ENCODE data around the gene STYXL2. TPM values are rescaled to one million over a fixed set of nuclear protein-coding genes. Genes with fewer than 3 reads are reported as not detected.

Gene STYXL2
- total and polyA plus RNA-seq, 2 of the 8 experiments (the other 6 are each of a cell fraction or from before 2014, with no cell fraction given): 0.09 to 0.22 TPM

GRCh38 chr1:167128261-167129227 lies 34.7 kb downstream of the STYXL2 start:
- Histone ChIP-seq H3K4ac (replicated peaks; ENCODE audit: insufficient read length, low read depth, low read length) (no peak overlapping the region), H3K27ac (ENCODE audit: low read depth, low read length) (no peak overlapping the region), H3K36me3 (ENCODE audit: control insufficient read depth in 2 of 4, insufficient read depth in 4 of 4, low read length in 3 of 4) (no peaks in the 10 kb centered on the region), H4K5ac (ENCODE audit: insufficient read length, low read depth, low read length) (no peak overlapping the region), H3K18ac (ENCODE audit: extremely low read depth, low read length) (no peak overlapping the region), H2BK120ac (replicated peaks; ENCODE audit: low read depth, low read length) (no peak overlapping the region), H3K56ac (replicated peaks; ENCODE audit: insufficient read length, low read depth, low read length) (no peak overlapping the region), H3K27me3 (replicated peaks in 1 of 4; ENCODE audit: control insufficient read depth in 3 of 4, extremely low read depth in 1 of 4, insufficient read depth in 3 of 4, low read length in 3 of 4) (no peaks in the 10 kb centered on the region), H4K8ac (ENCODE audit: extremely low read depth, insufficient read depth, low read length) (no peak overlapping the region), H3K4me1 (replicated peaks in 1 of 4; ENCODE audit: control insufficient read depth in 3 of 4, insufficient read depth in 4 of 4, low read length in 3 of 4) (no peaks in the 10 kb centered on the region), H3K23ac (ENCODE audit: insufficient read length) (no peak overlapping the region), H3K4me2 (ENCODE audit: insufficient read depth in 1 of 2, low read depth in 2 of 2, low read length in 2 of 2) (no peak overlapping the region), H2BK15ac (ENCODE audit: low read length) (no peak overlapping the region), H2BK5ac (ENCODE audit: low read depth, low read length) (no peak overlapping the region), H4K91ac (replicated peaks; ENCODE audit: insufficient read length, low read length) (no peak overlapping the region), H2BK12ac (ENCODE audit: low read depth, low read length) (no peak overlapping the region), H3K9ac (replicated peaks in 1 of 4; ENCODE audit: extremely low read depth in 1 of 4, low read depth in 3 of 4, low read length in 3 of 4) (no peak overlapping the region), H3K23me2 (ENCODE audit: low read depth, low read length) (no peaks in the 10 kb centered on the region), H3K9me3 (ENCODE audit: insufficient read depth in 2 of 2, low read depth in 1 of 2, low read length in 1 of 2) (no peaks in the 10 kb centered on the region), H2AK5ac (ENCODE audit: low read depth, low read length) (no peak overlapping the region), H2AFZ (ENCODE audit: low read length) (no peak overlapping the region), H3K4me3 (ENCODE audit: extremely low read depth in 1 of 4, insufficient read depth in 2 of 4, low read depth in 3 of 4, low read length in 4 of 4) (no peak overlapping the region), H3K79me2 (ENCODE audit: control insufficient read depth in 1 of 2, insufficient read depth in 2 of 2, low read length in 2 of 2) (no peaks in the 10 kb centered on the region), H3K79me1 (ENCODE audit: low read depth, low read length) (no peaks in the 10 kb centered on the region), H3K14ac (ENCODE audit: insufficient read length) (no peak overlapping the region), H4K20me1 (replicated peaks in 1 of 2; ENCODE audit: control insufficient read depth in 1 of 2, insufficient read depth in 2 of 2, low read length in 2 of 2) (no peaks in the 10 kb centered on the region), H2BK20ac (ENCODE audit: low read length) (no peak overlapping the region)
- WGBS, 2 experiments (ENCODE audit: extremely low coverage in 1 of 2, insufficient coverage in 1 of 2, insufficient read length in 1 of 2, insufficient replicate concordance in 2 of 2, low coverage in 1 of 2, low lambda C conversion rate in 2 of 2, missing lambda C conversion rate in 1 of 2): 93% methylated on average over 11 of the region's 17 CpGs; no CpG with 5 or more reads in 1 of the 2 experiments
- ChIA-PET POLR2A (ENCODE audit: partially characterized antibody) (interaction anchor here (0.7 to 4.3 kb wide), 2 partner anchors 92 to 358 kb away, joined by 3 to 13 read pairs; partner anchors contain the start of gene POU2F1), CTCF (ENCODE audit: partially characterized antibody) (interaction anchor here (0.6 to 7.1 kb wide), 9 partner anchors 50 to 218 kb away, joined by 3 to 45 read pairs (median 4); no protein-coding TSS in a partner anchor)
- FAIRE-seq (no peak), DNase-seq (ENCODE audit: low read depth in 1 of 2, low spot score in 2 of 2) (peak in 1 of 2 experiments; percentile 20)
- TF ChIP-seq RAD21 (IDR thresholded peaks at IDR 0.05 in 1 of 2, conservative IDR thresholded peaks at IDR 0.05 in 1 of 2; ENCODE audit: low read depth in 2 of 2, low read length in 2 of 2) (peak; percentile 23 to 39), YY1 (IDR thresholded peaks at IDR 0.05; ENCODE audit: low read depth, low read length) (no peak)
